ENCODE measurements around the gene CACNA2D3. TPM values are rescaled to one million over a fixed set of nuclear protein-coding genes. Genes with fewer than 3 reads are reported as not detected.

Gene CACNA2D3
- total RNA-seq, 1 donor from 2014 or later: not detected

- Histone ChIP-seq H3K36me3 (peaks cover 6% of the 10 kb centered on the region), H2AFZ (replicated peaks) (no peak overlapping the region), H3K4me1 (peaks cover 8% of the 10 kb centered on the region), H3K4me3 (no peak overlapping the region), H3K27me3 (no peaks in the 10 kb centered on the region), H3K9me3 (ENCODE audit: low read depth) (peaks cover 9% of the 10 kb centered on the region), H4K20me1 (ENCODE audit: low read depth) (no peaks in the 10 kb centered on the region), H3K4me2 (no peak overlapping the region), H3K27ac (no peak overlapping the region), H3K9ac (no peak overlapping the region), H3F3A (ENCODE audit: low read depth) (peaks cover 7% of the 10 kb centered on the region), H3K79me2 (ENCODE audit: low read depth) (no peaks in the 10 kb centered on the region)
- peaks cover 28% of the 10 kb centered on the region for H3K9me3 Mint-ChIP-seq
- peaks cover 3% of the 10 kb centered on the region for H3K27me3 Mint-ChIP-seq (ENCODE audit: insufficient read depth, low read depth)
- H3K4me1 Mint-ChIP-seq: peaks cover 12% of the 10 kb centered on the region
- no peak overlapping the region for H3K4me3 Mint-ChIP-seq
- DNase-seq (ENCODE audit: low spot score): no peak
- H3K36me3 Mint-ChIP-seq: no peaks in the 10 kb centered on the region
- no peak overlapping the region for H3K27ac Mint-ChIP-seq
- TF ChIP-seq EZH2 (IDR thresholded peaks at IDR 0.05) (no peak), CTCF (IDR thresholded peaks at IDR 0.05) (no peak), EZH2phosphoT487 (IDR thresholded peaks at IDR 0.05) (no peak)
These were observed 670.8 kb downstream of the CACNA2D3 start for GRCh38 chr3:54793171-54793570.

GRCh38 chr3:54797111-54797510 lies 674.8 kb downstream of the CACNA2D3 start:
- no peak for DNase-seq (ENCODE audit: low spot score)
- Histone ChIP-seq H3K27ac (no peak overlapping the region), H4K20me1 (ENCODE audit: low read depth) (no peaks in the 10 kb centered on the region), H3F3A (ENCODE audit: low read depth) (peaks cover 3% of the 10 kb centered on the region), H3K9ac (no peak overlapping the region), H3K79me2 (ENCODE audit: low read depth) (no peaks in the 10 kb centered on the region), H3K36me3 (peaks cover 6% of the 10 kb centered on the region), H3K4me2 (no peak overlapping the region), H3K4me1 (no peaks in the 10 kb centered on the region), H2AFZ (replicated peaks) (no peak overlapping the region), H3K9me3 (ENCODE audit: low read depth) (peaks cover 9% of the 10 kb centered on the region), H3K27me3 (no peaks in the 10 kb centered on the region), H3K4me3 (no peak overlapping the region)
- no peak for TF ChIP-seq CTCF (IDR thresholded peaks at IDR 0.05)
- no peak for TF ChIP-seq EZH2phosphoT487 (IDR thresholded peaks at IDR 0.05)
- no peak for TF ChIP-seq EZH2 (IDR thresholded peaks at IDR 0.05)
- peaks cover 2% of the 10 kb centered on the region for H3K36me3 Mint-ChIP-seq
- H3K4me3 Mint-ChIP-seq: no peak overlapping the region
- H3K27me3 Mint-ChIP-seq (ENCODE audit: insufficient read depth, low read depth): peaks cover 2% of the 10 kb centered on the region
- H3K4me1 Mint-ChIP-seq: peaks cover 14% of the 10 kb centered on the region
- peaks cover 34% of the 10 kb centered on the region for H3K9me3 Mint-ChIP-seq
- no peak overlapping the region for H3K27ac Mint-ChIP-seq

- Histone ChIP-seq H3K4me1 (no peaks in the 10 kb centered on the region), H3K4me3 (no peak overlapping the region), H3K27me3 (no peaks in the 10 kb centered on the region), H4K20me1 (ENCODE audit: low read depth) (no peaks in the 10 kb centered on the region), H2AFZ (replicated peaks) (no peak overlapping the region), H3K79me2 (ENCODE audit: low read depth) (no peaks in the 10 kb centered on the region), H3K9ac (no peak overlapping the region), H3K9me3 (ENCODE audit: low read depth) (no peaks in the 10 kb centered on the region), H3K27ac (no peak overlapping the region), H3K36me3 (no peaks in the 10 kb centered on the region), H3F3A (ENCODE audit: low read depth) (no peaks in the 10 kb centered on the region), H3K4me2 (no peak overlapping the region)
- TF ChIP-seq EZH2 (IDR thresholded peaks at IDR 0.05) (no peak), CTCF (IDR thresholded peaks at IDR 0.05) (no peak), EZH2phosphoT487 (IDR thresholded peaks at IDR 0.05) (no peak)
- Mint-ChIP-seq H3K27me3 (ENCODE audit: insufficient read depth, low read depth) (peaks cover 2% of the 10 kb centered on the region), H3K4me1 (peaks cover 14% of the 10 kb centered on the region), H3K4me3 (no peak overlapping the region), H3K27ac (peak overlapping the region; percentile 32), H3K9me3 (peaks cover 22% of the 10 kb centered on the region), H3K36me3 (peaks cover 2% of the 10 kb centered on the region)
- no peak for DNase-seq (ENCODE audit: low spot score)
These were observed 678.1 kb downstream of the CACNA2D3 start for GRCh38 chr3:54800478-54800877.
